SIG-M5 (cell line): ENCODE results near the gene ETV6.
A peak's percentile ranks its signal among the peaks of the same experiment; 100 is the strongest.

Experiments used
- DNase-seq: peaks from one replicate; lab custom pipeline; 2025; lab: John Stamatoyannopoulos, UW

The ETV6 gene

DNA sequence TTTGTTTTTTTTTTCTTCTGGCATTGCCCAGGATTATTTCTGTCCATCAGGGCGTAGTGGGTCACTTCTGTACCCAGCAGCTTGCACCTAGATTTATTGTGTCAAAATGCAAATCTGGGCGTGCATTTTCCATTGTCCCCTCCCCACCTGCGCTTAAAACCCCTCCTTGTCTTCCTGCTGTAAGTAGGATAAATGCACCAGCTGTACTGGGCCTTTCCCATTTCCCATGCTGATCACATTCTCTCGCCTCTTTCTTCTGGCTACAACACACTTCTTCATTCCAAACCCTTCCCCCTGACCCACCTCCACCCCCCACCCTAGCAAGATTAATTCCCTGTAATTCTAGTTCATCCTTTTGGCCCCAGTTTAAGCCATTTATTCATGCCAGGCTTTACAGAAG, 128.0 kb downstream of the ETV6 start:
- DNase-seq: no peak

GRCh38 chr12:11777962-11778361, 128.5 kb downstream of the ETV6 start:
- no peak for DNase-seq

DNA sequence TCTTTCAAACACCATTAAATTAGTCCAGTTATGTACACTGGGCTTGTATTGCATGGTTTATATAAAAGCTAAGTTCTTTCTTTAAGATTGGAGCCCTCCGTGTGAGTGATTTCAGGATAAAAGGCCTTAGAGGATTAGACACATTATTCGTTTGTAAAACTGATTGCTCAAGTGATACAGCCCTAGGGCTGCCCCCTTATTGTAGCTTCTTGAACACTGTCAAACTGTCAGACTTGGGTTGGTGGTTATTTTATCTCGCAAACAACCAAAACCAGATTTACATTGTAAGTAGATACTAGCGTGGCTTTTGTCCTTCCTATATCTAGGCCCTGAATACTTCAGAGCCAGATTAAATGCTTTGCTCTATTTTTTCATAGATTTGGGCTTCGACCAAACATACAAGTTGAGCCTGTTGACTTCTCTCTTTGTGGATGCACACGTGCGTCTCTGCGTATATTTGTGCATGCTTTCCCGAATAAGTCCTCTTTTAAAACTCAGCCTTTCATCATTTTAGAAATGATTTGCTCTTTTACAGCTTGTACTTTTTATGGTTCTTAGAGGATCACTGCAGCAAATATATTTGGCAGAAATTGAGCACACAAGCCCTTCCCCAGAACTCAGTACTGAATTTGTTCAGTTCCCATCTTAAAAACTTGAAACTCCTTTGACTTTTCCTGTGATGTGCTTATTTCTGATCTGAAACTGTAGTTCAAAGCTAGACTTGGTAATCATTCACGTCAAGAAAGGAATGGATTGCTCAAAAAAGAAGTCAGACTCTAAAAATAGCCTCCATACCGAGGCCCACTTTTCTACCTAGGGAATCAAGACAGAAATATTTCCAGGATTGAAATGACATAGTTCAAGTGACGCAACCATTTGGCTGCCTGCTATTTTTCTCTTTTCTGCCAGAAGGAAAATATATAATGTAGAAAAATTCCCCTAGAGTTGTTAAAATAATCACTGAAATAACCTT, 129.5 kb downstream of the ETV6 start:
- DNase-seq: no peak

DNA sequence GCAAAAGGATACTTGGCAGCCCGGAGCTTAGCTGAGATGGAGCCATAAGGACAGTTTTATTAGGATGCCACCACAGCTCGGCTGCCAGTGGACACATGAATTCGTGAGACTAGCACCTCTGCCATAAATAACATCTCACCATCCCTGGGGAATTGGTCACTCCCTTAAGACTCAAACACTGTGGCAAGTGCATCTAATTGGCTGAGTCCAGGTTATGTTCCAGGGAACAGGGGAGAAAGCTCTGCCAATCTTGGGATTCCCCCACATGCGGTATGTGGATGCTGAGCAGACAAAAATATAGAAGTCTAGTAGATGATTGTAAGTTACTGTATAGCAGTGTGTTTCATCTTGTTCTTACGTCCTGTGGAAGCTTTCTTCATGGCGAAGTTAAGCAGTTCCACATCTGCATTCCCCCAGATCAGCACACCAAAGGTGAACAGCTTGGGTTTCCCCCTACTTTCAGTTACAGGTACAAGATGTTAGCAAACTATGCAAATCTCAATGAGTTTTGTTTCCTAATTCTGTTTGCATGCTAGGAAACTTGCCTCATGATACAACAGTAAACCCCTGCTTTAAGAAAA, 131.1 kb downstream of the ETV6 start:
- DNase-seq: no peak

DNA sequence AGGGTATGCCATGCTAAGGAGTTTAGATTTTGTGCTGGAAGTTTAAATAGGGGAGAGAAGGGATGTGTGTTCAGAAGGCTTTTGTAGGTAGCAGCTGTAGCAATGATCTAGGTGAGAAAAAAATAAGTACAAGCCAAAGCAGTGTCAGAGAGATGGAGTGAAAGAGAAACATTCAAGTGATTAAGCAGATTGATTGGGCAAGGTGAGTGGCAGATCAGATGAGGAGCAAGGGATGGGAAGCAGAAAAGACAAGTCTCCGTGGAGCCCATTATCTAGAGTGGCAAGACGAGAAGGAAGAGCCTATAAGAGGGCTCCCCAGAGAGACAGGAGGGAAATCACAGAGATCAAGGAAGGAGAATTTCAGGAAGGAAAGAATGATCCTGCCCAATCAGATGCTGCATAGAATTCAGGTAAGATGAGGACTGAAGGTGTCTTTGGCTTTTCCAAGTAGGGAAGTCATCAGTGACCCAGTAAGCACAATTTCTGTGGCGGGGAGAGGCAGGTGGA, 133.5 kb downstream of the ETV6 start:
- DNase-seq: no peak

- DNase-seq: no peak
Observed at GRCh38 chr12:11785712-11786111, 136.2 kb downstream of the ETV6 start.

GRCh38 chr12:11786638-11787365, 137.3 kb downstream of the ETV6 start:
- DNase-seq: no peak

- no peak for DNase-seq
Observed at GRCh38 chr12:11787437-11787836, 138.0 kb downstream of the ETV6 start.

DNA sequence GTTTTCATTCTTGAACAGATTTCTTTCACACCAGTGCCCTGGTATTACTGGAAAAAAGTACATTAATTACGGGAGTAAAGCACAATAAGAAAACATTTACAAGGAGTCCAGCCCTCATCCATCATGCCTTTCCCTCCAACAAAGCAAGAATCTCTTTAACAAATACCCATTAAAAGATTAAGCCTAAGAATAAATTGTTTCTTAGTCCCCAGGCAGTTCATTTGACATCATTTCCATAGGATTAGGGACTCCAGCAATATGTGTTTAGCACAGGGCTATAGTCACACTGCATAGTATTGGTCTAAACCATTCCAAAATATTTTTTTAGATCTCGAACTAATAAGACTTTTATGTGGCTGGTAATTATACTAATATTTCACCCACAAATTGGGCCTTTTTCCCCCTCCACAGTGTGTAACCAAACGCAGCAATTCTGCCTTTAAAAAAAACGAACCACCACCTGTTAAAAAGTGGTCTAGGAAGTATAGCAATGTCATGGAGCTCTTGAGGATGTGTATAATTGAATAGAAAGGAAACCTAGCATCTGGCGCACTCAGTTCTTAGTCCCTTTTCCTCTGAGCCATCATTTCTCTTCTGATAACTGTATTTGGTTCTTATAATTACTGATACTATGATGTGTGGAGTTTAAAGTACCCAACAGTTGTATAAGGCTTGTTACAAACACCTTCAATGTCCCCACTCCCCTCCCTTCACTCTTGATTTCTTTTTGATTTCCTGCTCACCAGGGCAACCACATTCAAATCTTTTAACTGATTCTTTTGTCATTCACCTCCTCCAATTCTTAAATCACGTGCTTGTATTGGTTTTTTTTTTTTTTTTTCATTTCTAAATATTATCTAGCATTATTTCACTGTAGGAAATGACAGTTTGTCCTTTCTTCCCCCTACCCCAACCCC, 138.7 kb downstream of the ETV6 start:
- no peak for DNase-seq

DNA sequence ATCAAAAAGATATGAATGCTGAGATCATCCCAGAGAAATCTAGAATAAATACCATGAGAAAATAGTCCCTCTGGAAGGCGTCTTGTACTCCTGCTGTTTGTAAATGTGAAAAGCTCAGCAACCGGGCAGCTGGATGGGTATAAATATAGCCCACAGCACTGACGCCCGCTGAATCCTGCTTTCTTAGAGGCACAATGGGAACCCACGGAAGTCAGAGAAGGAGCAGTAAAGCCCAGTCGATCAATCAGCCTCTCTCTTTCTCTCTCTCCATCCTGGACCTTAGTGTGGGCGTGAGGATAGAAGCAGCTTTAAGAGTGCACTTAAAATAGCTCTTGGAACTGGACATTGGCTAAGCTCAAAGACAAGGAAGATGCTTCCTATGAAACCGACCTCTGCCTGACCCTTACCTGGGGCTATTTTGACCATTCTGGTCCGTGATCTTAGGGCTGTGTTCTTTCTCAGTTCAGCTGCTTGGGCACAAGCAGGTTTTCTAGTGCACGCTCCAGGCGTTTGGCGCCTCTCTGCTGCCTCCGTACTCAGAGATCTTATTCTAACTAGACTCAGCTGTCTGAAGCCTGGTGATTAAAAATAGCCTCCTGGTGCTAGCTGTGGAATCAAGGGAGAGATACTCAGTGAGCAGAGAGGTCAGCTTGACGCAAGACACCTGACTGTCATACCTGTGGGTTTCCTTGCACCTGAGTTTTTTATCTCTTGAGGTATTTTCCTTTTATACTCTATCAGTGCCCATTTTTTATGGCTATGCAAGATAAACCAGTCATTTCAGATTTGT, 144.6 kb downstream of the ETV6 start:
- DNase-seq: no peak

- no peak for DNase-seq
Observed at GRCh38 chr12:11794751-11795150, 145.3 kb downstream of the ETV6 start.

- DNase-seq: no peak
Observed at GRCh38 chr12:11795192-11795912, 145.9 kb downstream of the ETV6 start.

GRCh38 chr12:11795913-11796459, 146.5 kb downstream of the ETV6 start:
- no peak for DNase-seq

DNA sequence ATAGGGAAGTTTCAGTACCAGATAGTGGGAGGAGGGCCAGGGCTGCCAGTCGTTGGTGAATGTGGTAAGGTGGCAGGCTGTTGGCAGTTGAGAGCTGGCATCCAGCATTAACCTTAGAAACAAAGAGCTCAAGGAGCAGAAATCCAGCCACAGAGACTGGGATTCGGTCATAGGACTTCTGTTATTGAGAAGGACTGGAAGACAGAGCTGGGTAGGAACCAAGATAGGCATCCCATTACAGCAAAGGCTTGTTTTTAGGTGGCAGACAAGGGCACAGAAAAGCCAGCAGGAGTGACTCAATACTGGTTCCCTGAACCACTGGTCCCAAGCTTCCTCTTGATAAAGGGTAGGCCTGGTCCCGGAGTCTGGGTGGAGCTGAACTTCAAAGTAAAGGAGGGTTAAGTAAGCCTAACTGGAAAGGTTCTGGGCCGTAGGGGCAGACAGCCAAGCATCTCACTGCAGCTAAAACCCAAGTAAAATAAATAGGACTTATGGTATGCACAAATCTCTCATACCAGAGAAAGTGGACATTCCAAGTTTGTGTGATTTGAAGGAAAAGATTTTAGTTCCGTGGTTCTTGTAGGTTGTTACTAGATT, 147.9 kb downstream of the ETV6 start:
- DNase-seq: no peak

- no peak for DNase-seq
Observed at GRCh38 chr12:11798006-11798708, 148.7 kb downstream of the ETV6 start.

- peak; percentile 74 for DNase-seq
Observed at GRCh38 chr12:11798856-11799501, 149.5 kb downstream of the ETV6 start.

DNA sequence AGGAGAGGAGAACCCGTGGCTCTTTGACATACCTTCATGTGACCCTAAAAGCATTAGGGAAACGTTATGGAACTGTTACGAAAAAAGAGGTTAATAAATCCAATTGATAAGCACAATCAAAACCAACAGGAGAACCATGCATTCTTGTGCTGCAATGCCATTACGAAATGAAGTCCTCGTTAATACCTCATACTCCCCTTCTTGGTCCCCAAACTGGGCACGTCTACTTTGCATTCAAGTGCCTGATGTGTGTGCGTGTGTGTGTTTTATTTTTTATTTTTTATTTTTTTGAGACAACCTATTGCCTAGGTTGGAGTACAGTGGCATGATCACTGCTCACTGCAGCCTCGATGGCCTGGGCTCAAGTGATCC, 150.0 kb downstream of the ETV6 start:
- DNase-seq: no peak

DNA sequence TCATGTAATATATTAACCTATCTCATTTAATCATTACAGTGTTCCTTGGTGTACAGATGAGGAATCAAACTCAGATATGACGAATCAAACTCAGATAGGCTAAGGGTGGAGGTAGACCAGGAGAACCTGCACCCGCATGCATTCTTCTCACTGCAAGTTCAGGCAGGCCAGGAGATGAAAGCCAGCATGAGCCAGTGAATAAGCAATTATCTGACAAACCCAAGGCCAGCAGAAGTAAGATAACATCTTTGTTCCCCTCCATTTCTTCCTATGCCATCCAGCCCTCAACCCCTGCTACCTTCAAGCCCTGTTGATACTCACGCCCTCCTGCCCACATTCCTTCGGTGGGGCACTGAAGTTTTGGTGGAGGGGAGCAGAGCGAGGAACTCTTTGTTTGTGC, 152.2 kb downstream of the ETV6 start:
- no peak for DNase-seq
